GM20431 (cell line): ENCODE measurements around the gene HTR7.
"Not testable (repeated sequence)": the region's sequence is repeated elsewhere in the genome, so short reads cannot be mapped to it uniquely, and the experiment has no call there.

ENCODE experiments used
- in situ Hi-C: fragments of 300-500 bp; cut with MseI, MboI; formaldehyde crosslinking; loops from one replicate; pipeline ENCODE4 v1.15.0; 2020; ENCODE audit warnings: low sequenced_read_pairs; ENCODE audit not compliant: unreplicated experiment

HTR7 gene

DNA sequence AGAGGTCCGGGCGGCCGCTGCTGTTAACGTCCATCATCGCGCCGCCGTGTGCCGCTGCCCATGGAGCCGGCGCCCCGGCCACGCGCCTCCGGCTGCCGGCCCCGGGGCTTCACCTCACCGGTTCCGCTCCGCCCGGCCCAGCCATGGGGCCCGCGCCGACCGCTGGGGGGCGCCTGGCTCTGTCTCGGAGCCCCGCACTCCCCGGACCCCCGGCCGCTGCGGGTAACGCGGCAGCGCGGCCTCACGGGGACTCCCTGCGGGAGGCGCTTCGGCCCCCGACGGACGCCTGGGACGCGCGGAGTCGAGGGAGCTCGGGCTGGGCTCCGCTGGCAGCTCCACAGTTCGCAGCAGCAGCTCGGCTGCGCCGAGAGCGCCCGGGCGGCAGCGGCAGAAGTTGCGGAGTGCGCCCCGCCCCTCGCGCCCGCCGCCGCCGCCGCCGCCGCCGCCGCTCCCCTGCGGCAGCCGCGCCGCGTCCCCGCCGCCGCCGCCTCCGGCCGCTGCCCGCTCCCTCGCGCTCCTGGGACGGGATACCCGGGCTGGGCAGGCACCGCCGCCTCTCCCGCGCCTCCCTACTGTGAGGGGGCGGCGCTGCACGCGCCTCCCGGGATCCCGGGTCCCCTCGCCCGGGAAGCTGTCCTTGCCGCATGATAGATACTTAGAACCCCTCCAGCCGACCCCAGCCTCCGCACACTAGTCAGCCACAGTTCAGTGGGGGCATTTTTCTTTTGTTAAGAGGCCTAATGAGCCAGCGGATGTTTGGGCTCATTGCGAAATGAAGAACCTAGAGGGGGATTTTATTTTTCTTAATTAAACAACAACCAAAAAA, at the start of gene HTR7:
Gene HTR7, minus strand, starts transcription at position 405 of the 826 bp plus-strand sequence. Its CDS starts 368 bp downstream, at position 37.
- in situ Hi-C loops: loop anchor here (25.0 kb wide), 1 partner anchor 96 kb away; no protein-coding TSS in a partner anchor

DNA sequence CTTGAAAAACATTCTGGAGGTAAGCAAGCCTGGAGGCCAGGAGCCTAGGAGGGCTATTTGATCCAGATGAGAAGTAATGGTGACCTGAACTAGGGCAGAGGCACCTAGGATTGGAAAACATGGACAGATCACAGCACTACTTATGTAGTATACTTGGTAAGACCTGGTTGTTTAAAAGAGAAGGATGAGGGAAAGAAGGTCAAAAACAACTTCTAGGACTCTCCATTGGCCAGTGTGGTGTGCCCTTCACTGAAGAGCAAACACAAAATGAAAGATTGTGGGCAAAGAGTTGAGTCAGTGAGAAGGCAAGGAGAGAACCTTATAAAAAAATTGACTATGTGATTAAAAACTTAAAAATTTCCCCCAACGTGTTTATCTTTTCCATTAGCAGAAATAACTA, 48.8 kb upstream of the HTR7 start:
- in situ Hi-C loops: loop anchor here (25.0 kb wide), 1 partner anchor 381 kb away; no protein-coding TSS in a partner anchor

DNA sequence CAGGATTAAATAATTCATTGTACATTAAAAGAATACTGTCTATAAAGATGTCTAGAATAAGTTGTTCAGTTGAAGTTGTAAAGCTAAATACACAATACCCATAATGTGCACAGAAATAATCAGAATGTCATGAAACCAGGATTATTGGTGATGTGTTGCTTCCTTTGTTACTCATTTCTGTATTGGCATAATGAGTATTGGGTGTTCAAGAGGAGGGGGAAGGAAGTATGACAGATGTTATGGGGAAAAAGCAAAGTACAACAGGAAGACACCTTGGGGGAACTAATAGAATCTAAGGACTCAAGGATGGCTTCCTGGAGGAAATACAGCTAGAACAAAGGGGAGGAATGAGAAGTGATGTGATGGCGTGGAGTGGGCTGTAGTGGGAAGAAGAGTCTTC, 48.1 kb upstream of the HTR7 start:
- in situ Hi-C loops: loop anchor here (25.0 kb wide), 1 partner anchor 381 kb away; no protein-coding TSS in a partner anchor

DNA sequence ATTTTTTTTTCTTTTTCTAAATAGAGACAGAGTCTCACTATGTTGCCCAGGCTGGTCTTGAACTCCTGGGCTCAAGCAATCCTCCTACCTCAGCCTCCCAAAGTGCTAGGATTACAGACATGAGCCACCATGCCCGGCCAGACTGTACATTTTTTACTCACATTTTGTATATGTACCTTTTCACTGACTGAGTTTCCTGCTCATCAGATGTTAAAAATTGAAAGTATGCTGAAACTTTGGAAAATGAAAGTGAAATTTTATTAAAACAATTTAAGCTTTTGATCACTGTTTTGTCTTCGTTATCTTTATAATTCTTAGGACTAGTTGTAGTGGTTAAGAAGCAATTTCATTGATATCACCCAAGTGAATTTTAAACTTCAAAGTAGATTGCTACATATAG, 39.1 kb upstream of the HTR7 start:
- in situ Hi-C loops: not testable (repeated sequence)

DNA sequence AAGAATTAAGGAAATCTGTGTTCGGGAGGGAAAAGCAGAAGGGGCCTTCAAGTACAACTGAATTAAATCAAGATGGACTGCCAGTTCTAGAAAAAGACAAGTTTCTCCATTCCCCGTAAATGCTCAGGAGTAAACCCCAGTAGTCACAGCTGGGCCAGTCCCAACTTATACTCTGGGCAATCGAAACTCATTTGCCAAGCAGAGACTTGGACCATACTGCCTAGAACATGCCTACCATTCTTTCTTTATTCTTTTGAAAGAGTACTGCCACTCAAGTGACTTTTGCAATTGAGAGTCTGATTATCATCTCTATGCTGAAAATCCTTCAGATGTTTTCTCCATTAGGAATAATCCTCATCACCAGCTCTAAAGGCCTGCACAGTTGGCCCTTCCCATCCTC, 35.4 kb upstream of the HTR7 start:
- in situ Hi-C loops: no loop called here

DNA sequence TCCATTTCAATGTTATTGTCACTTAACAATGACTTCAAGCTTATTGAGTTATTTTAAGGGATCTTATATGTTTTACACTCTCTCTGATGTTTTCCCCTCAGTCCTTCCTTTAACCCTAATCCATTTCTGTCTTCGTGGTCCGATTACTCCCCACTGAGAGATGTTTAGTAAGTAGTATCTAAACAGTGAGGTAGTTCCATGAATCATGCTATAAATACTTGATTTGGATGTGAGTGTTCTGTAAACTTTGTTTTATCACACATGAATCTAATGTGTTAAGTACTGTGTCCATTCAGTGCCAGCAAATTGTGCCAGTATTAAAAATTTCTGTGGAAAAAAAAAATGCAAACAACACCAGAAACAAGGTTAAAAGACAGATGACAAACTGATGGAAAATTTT, 32.5 kb upstream of the HTR7 start:
- in situ Hi-C loops: no loop called here

DNA sequence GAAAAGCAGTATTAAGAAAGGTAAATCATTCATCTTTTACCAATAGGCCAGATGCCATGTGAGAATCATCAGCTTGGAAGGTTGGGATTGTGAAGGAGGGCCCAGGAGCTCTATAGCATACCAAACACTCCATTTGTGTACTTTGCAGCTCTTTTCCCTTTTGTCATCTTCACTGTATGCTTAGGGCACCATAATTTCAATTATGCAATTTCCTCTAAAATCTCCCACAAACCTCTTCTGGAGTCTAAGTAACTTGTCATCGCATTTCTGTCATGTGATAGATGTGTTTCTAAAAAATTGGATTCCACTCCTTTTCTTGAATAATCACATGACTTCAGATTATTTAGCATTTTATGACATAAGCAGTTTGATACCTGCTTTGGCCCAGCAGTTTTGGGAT, 31.8 kb upstream of the HTR7 start:
- in situ Hi-C loops: no loop called here

DNA sequence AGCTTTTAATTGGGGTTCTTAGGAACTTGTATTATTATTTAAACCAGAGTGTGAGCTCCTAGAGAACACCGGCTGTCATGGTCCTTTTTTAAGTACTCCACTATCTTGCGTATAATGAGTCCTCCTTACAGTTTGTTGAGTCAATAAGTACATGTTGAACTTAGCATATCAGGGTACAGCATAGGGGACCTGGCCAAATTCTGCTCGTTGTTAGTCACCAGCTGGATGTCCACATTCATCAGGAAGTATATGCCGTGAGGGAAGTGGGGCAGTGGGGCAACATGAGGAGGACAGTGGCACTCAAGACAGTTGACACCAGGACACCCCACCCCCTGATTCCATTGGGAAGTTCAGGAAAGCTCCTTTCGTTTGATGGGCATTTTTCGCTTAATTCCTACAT, 30.5 kb upstream of the HTR7 start:
- in situ Hi-C loops: no loop called here

DNA sequence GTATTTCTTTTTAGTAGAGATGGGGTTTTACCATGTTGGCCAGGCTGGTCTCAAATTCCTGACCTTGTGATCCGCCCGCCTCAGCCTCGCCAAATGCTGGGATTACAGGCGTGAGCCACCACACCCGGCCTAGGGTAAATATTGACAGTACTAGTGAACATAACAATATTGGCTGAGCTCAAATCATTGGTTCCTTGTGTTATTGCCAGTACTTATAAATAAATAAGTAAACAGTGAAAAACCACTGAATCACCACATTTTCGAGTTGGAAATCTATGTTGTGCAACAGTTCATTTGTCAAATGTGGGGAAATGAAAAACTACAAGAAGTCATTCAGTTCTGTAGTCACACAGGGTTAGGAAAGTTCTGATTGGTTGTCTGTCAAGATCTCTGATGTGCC, 29.7 kb upstream of the HTR7 start:
- in situ Hi-C loops: no loop called here

DNA sequence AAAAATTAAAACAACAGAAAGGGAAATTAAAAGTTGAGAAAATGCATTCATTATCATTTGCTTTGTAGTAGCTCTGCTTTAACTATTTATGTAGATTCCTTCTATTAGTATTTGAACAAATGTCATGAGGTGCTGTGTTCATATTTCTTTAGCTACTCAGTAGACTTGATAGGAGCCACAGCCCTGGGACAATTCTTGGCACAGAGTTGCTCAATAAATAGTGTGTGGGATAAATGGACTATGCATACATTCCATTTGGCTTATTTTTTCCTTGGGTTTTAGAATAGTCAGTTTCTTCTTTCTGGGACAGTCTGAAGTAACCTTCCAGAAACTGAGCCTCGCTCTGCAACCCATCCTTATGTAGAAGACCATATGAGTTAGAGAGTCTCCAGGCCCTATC, 27.3 kb upstream of the HTR7 start:
- in situ Hi-C loops: no loop called here

DNA sequence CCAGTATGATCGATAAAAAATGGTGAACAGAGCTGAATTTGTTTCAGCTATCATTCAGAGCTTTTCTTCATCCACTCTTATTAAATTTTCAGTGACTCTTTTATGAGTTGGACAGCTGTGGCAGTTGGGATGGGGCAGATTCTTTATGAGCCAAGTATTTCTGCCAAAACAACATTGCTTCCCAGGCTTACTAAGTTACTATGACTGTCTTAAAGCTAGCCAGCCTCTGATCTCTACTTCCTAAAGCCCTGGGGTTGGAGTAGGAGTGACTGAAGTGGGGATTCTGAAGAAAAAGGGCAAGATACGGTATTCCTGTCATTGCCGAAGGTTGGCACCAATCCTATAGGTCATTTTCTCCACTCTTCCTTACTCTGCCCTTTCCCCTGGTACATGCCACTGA, 26.6 kb upstream of the HTR7 start:
- in situ Hi-C loops: no loop called here

DNA sequence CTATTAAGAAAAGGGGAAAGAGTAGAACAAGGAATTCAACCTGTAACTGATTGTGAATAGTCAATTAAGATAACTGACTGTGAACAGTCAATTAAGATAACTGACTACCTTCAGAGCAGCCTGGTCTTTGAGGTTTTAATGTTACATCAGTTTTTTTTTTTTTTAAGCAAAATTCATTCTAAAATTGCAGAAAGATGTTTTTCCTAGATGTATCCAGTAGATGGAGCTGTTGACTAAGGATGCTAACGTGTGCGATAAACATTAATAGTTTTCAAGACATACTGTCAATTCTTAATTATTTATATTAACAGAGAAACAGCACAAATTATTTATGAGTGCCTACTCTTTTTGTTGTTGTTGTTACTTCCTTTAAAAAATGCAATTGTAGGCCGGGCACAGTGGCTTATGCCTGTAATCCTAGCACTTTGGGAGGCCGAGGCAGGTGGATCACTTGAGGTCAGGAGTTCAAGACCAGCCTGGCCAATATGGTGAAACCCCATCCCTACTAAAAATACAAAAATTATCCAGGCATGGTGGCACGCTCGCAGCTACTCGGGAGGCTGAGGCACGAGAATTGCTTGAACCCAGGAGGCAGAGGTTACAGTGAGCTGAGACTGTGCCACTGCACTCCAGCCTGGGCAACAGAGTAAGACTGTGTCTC, 22.4 kb upstream of the HTR7 start:
- in situ Hi-C loops: not testable (repeated sequence)

DNA sequence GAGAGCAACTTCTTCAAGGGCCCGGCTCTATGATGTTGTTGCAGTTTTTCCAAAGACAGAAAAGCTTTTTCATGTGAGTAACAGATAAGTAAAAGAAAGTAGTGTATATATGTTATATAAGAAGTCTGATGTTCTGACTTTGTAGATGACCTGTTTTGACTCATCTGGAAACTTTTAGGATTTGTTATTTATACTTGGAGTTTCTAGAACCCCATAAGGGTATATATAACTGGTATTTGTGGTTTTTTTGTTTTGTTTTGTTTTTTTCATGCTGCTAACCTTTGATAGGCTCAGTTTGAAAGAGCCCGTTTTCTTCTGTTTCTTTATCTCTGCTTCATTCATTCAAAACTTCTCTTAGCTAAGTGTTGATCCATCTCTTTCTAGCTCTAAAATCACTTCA, 21.2 kb upstream of the HTR7 start:
- in situ Hi-C loops: no loop called here

DNA sequence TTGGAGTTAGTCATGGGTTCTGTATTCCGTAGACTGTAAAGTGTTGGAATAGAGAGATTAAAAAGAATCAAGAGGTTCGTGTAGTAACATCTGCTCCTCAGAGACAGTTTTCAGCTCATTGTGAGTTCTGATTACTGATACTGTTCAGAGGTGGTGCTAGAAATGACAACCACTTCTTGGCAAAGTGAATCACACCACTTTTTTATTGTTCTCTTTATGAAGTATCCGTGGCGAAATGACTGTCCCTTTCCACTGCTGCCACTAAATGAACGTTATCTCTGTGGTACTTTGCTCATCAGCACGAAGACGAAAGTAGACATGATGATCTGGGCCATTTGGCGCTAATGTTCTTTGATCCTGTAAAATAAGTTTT, 14.8 kb upstream of the HTR7 start:
- in situ Hi-C loops: loop anchor here (25.0 kb wide), 1 partner anchor 110 kb away; no protein-coding TSS in a partner anchor

DNA sequence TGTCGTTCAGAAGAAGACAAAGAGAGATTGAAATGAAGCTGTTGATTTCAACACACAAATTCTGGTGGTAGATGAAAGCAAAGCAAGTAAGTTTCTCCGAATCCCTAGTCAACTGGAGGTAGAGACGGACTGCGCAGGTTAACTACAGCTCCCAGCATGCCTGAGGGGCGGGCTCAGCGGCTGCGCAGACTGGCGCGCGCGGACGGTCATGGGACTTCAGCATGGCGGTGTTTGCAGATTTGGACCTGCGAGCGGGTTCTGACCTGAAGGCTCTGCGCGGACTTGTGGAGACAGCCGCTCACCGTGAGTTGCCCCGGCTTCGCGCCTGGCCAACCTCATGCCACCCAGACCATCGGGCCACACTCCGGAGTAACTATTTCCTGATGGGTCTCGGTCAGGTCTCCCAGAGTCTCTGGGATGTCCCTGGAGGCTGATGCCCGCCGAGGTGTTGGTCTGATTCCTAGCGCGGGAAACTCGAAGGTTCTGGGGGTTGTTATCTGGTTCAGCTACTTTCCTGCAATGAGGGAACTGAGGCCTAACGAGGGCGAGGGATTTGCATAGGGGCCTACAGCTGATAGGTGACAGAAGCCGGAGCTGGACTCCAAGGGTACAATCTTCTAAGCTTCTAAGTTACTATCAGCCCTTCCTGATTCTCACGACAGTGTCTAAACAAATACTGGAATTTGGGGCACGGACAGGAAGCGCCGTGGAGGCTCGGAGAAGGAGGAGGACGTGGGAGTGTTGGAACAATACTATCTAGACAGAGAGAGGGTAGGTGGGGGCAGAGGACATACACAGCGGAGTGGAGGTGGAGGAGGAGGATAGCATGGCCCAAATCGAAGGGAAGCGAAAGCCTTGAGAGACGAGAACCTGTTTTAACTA, 14.2 kb upstream of the HTR7 start, which contains the start of gene RPP30:
Gene RPP30, plus strand, starts transcription at position 209 of the 882 bp plus-strand sequence. Its CDS starts 13 bp downstream, at position 222.
- in situ Hi-C loops: loop anchor here (25.0 kb wide), 1 partner anchor 110 kb away; no protein-coding TSS in a partner anchor

DNA sequence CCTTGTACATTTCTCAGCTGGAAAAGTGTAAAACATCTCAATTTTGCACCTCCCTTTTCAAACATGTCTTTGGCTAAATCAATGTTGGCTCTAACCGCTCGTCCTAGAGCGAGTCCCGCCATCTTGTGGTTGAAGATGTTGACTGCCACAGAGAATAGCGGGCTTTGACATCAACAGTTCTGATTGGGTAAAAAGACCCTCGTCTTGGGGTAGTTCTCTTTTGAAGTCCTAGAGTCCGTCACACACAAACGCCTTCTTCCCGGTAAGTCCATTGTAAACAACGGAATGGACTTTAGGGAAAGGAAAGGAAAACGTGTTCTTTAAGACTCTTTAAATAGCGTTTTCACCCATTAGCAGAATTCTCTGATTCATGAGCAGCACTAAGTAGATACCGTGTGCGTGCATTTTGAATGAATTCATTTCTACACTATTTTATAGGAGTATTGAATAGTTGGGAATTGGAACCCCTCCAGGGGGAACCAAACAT, 13.5 kb upstream of the HTR7 start:
- in situ Hi-C loops: loop anchor here (25.0 kb wide), 1 partner anchor 109 kb away; no protein-coding TSS in a partner anchor

DNA sequence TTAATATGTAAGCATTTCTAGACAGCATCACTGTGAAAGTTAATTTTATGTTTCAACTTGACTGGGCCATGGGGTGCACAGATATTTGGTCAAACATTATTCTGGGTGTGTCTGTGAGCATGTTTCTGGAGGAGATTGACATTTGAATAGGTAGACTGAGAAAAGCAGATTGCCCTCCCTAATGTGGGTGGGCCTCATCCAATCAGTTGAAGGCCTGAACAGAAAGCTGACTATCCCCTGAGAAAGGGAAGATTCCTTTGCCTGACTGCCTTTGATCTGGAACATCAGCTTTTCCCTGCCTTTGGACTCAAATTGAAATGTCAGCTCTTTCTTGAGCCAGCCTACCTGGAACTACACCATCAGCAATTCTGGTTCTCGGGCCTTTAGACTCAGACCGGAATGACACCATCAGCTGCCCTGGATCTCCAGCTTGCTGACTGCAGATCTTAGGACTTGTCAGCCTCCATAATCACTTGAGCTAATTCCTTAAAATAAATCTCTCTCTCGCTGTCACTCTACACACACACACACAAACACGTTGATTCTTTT, 8.3 kb upstream of the HTR7 start:
- in situ Hi-C loops: loop anchor here (25.0 kb wide), 1 partner anchor 104 kb away; no protein-coding TSS in a partner anchor

DNA sequence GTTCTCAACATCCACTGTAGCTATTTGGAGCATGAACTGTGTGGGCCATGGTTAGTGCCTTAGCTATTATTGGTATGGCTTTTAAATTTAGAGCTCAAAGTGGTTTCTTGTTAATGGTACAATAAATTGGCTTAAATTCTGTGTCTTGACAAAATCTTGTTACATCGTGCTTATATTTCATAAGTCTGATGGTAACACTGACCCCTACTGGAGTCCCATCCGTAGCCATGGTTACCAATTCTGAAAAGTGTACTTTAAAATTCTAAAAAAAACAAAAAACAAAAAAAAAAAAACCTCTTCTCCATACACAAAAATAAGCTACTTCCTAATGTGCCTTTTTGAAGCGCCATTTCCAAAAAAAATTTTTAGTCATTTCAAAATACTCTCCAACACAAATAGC, 7.6 kb upstream of the HTR7 start:
- in situ Hi-C loops: loop anchor here (25.0 kb wide), 1 partner anchor 103 kb away; no protein-coding TSS in a partner anchor

DNA sequence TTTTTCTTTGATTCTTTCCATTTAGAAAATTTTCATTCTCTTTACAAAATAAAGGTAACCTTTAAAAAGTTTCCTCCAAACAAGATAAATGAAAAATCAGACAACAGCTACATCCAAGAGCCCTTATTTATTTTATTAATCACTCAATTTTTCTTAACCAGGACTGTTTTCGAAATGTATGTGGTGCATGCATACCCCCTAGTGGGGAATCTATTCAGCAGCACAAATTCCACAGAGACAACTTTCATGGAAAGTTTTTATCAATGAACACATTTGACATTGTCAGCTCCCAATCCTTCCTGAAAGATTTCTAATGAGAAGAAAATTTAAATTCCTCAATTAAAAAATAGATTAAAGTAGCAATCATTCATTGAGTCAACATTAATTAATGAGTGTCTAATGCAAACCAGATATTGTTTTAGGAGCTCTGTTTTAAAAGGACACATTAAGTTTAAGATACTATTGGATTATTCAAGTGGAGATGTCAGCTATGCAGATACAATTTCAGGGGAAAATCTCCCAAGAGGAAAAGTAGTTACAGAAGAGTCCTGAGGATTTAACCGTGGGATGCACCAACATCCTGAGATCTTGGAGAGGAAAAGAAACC, 5.2 kb upstream of the HTR7 start:
- in situ Hi-C loops: loop anchor here (25.0 kb wide), 1 partner anchor 101 kb away; no protein-coding TSS in a partner anchor
